Heart left ventricle (tissue), 16 donors: ENCODE measurements around the gene TYSND1. TPM values are rescaled to one million over a fixed set of nuclear protein-coding genes. Genes with fewer than 3 reads are reported as not detected.
A peak's percentile ranks its signal among the peaks of the same experiment; 100 is the strongest.

Experiments used
- ATAC-seq, 4 donors: fragments of 200-7000 bp; cut with Tn5 transposase; one replicate each; pipeline ENCODE4 v1.9.1; 2020 to 2022; ENCODE audit warnings: moderate library complexity in 4 of 4, mild to moderate bottlenecking in 3 of 4, moderate number of reproducible peaks in 1 of 4
- DNase-seq, 5 donors: peaks; one replicate each; pipeline ENCODE4 v3.0.0-alpha.2; 2020
- H3K27ac ChIP-seq, 12 donors: fragments of 200-600 bp; sonication (generic) in 4 of 12; one replicate each; pipeline versions ENCODE4 v1.5.0 to v1.8.0; 2016 to 2022; ENCODE audit warnings: mild to moderate bottlenecking in 2 of 12
- H3K27me3 ChIP-seq, 9 donors: fragments of 200-600 bp; sonication (generic) in 2 of 9; one replicate each; pipeline versions ENCODE4 v1.5.1 to v1.8.0; 2016 to 2022; ENCODE audit warnings: mild to moderate bottlenecking in 3 of 9
- H3K36me3 ChIP-seq, 9 donors: fragments of 200-600 bp; sonication (generic) in 2 of 9; one replicate each; pipeline versions ENCODE4 v1.5.0 to v1.8.0; 2018 to 2022; ENCODE audit warnings: mild to moderate bottlenecking in 2 of 9
- H3K4me1 ChIP-seq, 12 donors: fragments of 200-600 bp; sonication (generic) in 4 of 12; one replicate each; pipeline versions ENCODE4 v1.5.0 to v1.8.0; 2016 to 2022; ENCODE audit warnings: mild to moderate bottlenecking in 3 of 12
- H3K4me3 ChIP-seq, 12 donors: fragments of 200-600 bp; sonication (generic) in 4 of 12; one replicate each; pipeline versions ENCODE4 v1.5.0 to v1.8.0; 2017 to 2022; ENCODE audit warnings: mild to moderate bottlenecking in 9 of 12, moderate library complexity in 4 of 12
- H3K9me3 ChIP-seq, 12 donors: fragments of 200-600 bp; sonication (generic) in 4 of 12; one replicate each; pipeline versions ENCODE4 v1.5.0 to v1.8.0; 2016 to 2022; ENCODE audit warnings: mild to moderate bottlenecking in 1 of 12
- CTCF ChIP-seq, 12 donors: fragments of 200-600 bp; sonication (generic) in 4 of 12; IDR thresholded peaks; one replicate each; pipeline versions ENCODE4 v1.5.0 to v1.8.0; 2018 to 2022; ENCODE audit warnings: antibody characterized with exemption in 12 of 12, mild to moderate bottlenecking in 5 of 12
- POLR2A ChIP-seq, 2 donors: fragments of 450-650 bp; IDR thresholded peaks; one replicate each; pipeline ENCODE4 v1.6.1; 2017; ENCODE audit warnings: antibody characterized with exemption in 2 of 2, mild to moderate bottlenecking in 2 of 2, moderate library complexity in 2 of 2
- WGBS, 4 donors: extraction: QIAGEN DNeasy Blood & Tissue Kit in 2 of 4; methylation state at CpG; one replicate each; pipeline versions ENCODE4 v1.1.5 to v1.1.7; 2013 to 2018; 5-methylcytosine and 5-hydroxymethylcytosine counted together
- intact Hi-C, 10 donors: fragments of 100-400 bp; cut with DNase I; formaldehyde crosslinking; loops; one replicate each; pipeline versions ENCODE4 v1.11.1 to v1.14.2; 2022
- polyA plus RNA-seq, 2 donors: library from polyadenylated mRNA; stranded (reverse); fragments of 200-250 nt; gene quantifications; one replicate each; pipeline ENCODE4 v1.2.3, GENCODE V29; 2013
- total RNA-seq, 9 donors: library from RNA; depleted of rRNA in 2 of 9; stranded (reverse); fragments of >200 nt in 2 of 9; fragmentation: NEBNext Ultra II Directional in 3 of 9; extraction: Animal tissue kit (Norgen Biotek cat#: 25700) in 3 of 9; gene quantifications; one replicate each; pipeline versions ENCODE4 v1.1.0 to v1.2.4, GENCODE V29; 2016 to 2023
- donor health status: ischemic (EF 13 %, LVEDD 7.1; RV severe dilation, severe dysfunction).
- donor health status: healthy with polysubstance abuse.
- donor health status: DM: no; HTN: yes; CAD: no.
- donor health status: DM: no; HTN: no; CAD: no.
- donor health status: ischemic (EF 25% LVEDD 6.9; RV normal size, moderate dysfunction).
- donor health status: ischemic (EF 25% LVEDD 5.7; RV mildly dilated, moderate dysfunction).
- donor health status: healthy.
- donor health status: DM: yes; HTN: yes; CAD: no.
- donor health status: ischemic (EF 35%, LVEDD 5.7; RV mildly dilated, moderate dysfunction).
- donor health status: nonischemic (EF 11% LVEDD 7.7; RV severe dilation, severe dysfunction).
- donor health status: DM: yes; HTN: yes; CAD: no.
- donor health status: PGD.
- donor health status: ischemic (EF 29% LVEDD 5.4; RV normal size, mild dysfunction).
- donor health status: nonischemic (EF 23%, LVEDD 6.1; RV moderate dilation, normal function).

The TYSND1 gene
- total and polyA plus RNA-seq, 11 donors: 2.5 to 9.6 (median 5.1) TPM

- ATAC-seq: peak; percentile 12 to 53 (median 46)
- Histone ChIP-seq H3K9me3 (no peaks in the 10 kb centered on the region), H3K36me3 (peaks cover 0 to 22% (median 8%) of the 10 kb centered on the region in 9 donors), H3K27me3 (no peaks in the 10 kb centered on the region), H3K4me1 (peaks cover 0 to 67% (median 31%) of the 10 kb centered on the region in 12 donors), H3K4me3 (peak overlapping the region; percentile 68 to 98 (median 84)), H3K27ac (peak overlapping the region; percentile 83 to 95 (median 92))
- 1% methylated on average over 26 to 40 of the region's 40 CpGs for WGBS, 4 donors
- DNase-seq: peak in 1 of 5 donors; percentile 12
- intact Hi-C loops: loop anchor here in 1 of 10 donors (1.0 kb wide), 1 partner anchor 24 kb away; the partner anchor contains the start of gene TYSND1
- TF ChIP-seq POLR2A (IDR thresholded peaks at IDR 0.05): no peak
- no peak for TF ChIP-seq CTCF (IDR thresholded peaks at IDR 0.05)
Measured at GRCh38 chr10:70169649-70170364, 23.3 kb upstream of the TYSND1 start.

DNA sequence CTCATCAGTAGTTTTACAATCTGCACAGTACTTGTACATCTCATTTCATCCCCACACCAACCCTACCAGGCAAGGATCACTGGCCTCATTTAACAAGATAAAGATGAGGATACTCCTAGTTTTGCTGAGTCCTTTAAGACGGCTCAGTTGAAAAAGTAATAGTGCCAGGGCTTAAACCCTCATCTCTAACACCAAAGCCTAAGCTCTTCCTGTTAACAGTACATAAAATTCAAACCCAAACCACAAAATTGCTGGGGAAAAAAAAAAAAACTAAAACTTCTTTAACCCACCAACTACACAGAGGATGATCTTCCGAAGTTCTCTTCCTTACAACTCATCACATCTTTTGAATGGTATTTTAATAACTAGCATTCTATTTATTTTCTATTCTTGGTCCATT is 22.5 kb upstream of the TYSND1 start:
- peaks cover 0 to 69% (median 37%) of the 10 kb centered on the region in 12 donors for H3K4me1 ChIP-seq
- H3K9me3 ChIP-seq: no peaks in the 10 kb centered on the region
- 35 to 42% (median 39%) methylated on average over 2 of the region's 2 CpGs for WGBS, 4 donors
- no peaks in the 10 kb centered on the region for H3K27me3 ChIP-seq
- intact Hi-C loops: no loop called here
- peak overlapping the region in 11 of 12 donors; percentile 68 to 98 (median 83) for H3K4me3 ChIP-seq
- DNase-seq (no peak), ATAC-seq (no peak)
- peak overlapping the region in 1 of 12 donors; percentile 95 for H3K27ac ChIP-seq
- no peak for TF ChIP-seq CTCF (IDR thresholded peaks at IDR 0.05)
- TF ChIP-seq POLR2A (IDR thresholded peaks at IDR 0.05): no peak
- H3K36me3 ChIP-seq: peaks cover 0 to 22% (median 8%) of the 10 kb centered on the region in 9 donors

DNA sequence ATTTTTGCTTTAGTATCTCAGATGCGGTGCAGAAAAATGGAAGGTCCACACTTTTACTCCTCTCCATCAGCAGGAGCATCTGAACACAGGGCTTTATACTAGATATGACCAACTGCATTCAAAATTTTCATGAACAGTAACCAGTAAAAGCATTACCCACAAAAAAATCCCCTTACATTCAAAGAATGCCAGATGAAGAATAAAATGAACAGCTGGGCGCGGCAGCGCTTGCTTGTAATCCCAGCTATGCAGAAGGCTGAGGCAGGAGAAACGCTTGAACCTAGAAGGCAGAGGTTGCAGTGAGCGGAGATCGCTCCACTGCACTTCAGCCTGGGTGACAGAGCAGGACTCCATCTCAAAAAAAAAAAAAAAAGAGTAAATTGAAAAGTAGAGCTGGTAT is 20.7 kb upstream of the TYSND1 start:
- no peak overlapping the region for H3K4me3 ChIP-seq
- no peak for ATAC-seq
- no peak for TF ChIP-seq CTCF (IDR thresholded peaks at IDR 0.05)
- no peak for TF ChIP-seq POLR2A (IDR thresholded peaks at IDR 0.05)
- peaks cover 0 to 22% (median 8%) of the 10 kb centered on the region in 9 donors for H3K36me3 ChIP-seq
- H3K27me3 ChIP-seq: no peaks in the 10 kb centered on the region
- H3K9me3 ChIP-seq: no peaks in the 10 kb centered on the region
- H3K27ac ChIP-seq: no peak overlapping the region
- peaks cover 0 to 76% (median 50%) of the 10 kb centered on the region in 12 donors for H3K4me1 ChIP-seq
- no peak for DNase-seq
- 82 to 91% (median 88%) methylated on average over 7 of the region's 7 CpGs for WGBS, 4 donors
- intact Hi-C loops: no loop called here

GRCh38 chr10:70166394-70166793 is 19.9 kb upstream of the TYSND1 start:
- Histone ChIP-seq H3K4me1 (peaks cover 0 to 83% (median 54%) of the 10 kb centered on the region in 12 donors), H3K9me3 (no peaks in the 10 kb centered on the region), H3K4me3 (no peak overlapping the region), H3K27ac (no peak overlapping the region), H3K27me3 (no peaks in the 10 kb centered on the region), H3K36me3 (peaks cover 0 to 28% (median 14%) of the 10 kb centered on the region in 9 donors)
- DNase-seq (no peak), ATAC-seq (no peak)
- 61 to 65% (median 65%) methylated on average over 3 of the region's 3 CpGs for WGBS, 4 donors
- intact Hi-C loops: no loop called here
- TF ChIP-seq POLR2A (IDR thresholded peaks at IDR 0.05): no peak
- no peak for TF ChIP-seq CTCF (IDR thresholded peaks at IDR 0.05)
